ENCODE data around the gene MYORG.

The MYORG gene

GRCh38 chr9:34384368-34385165 lies 7.9 kb upstream of the MYORG start:
- DNase-seq: peak; percentile 8

- no peak for DNase-seq
These were observed 7.2 kb upstream of the MYORG start for GRCh38 chr9:34383904-34384303.

- no peak for DNase-seq
These were observed 6.2 kb upstream of the MYORG start for GRCh38 chr9:34382879-34383278.

GRCh38 chr9:34382054-34382453 lies 5.4 kb upstream of the MYORG start:
- DNase-seq: no peak

GRCh38 chr9:34381323-34381722 lies 4.6 kb upstream of the MYORG start:
- peak; percentile 30 for DNase-seq

GRCh38 chr9:34380511-34381315 lies 4.0 kb upstream of the MYORG start:
- DNase-seq: peak; percentile 88

- peak; percentile 73 for DNase-seq
These were observed 3.4 kb upstream of the MYORG start for GRCh38 chr9:34380034-34380510.

GRCh38 chr9:34379334-34380033 lies 2.8 kb upstream of the MYORG start:
- peak; percentile 89 for DNase-seq

GRCh38 chr9:34378376-34379060 lies 1.8 kb upstream of the MYORG start:
- no peak for DNase-seq

- peak; percentile 80 for DNase-seq
These were observed 677 bp upstream of the MYORG start for GRCh38 chr9:34377404-34377746.

GRCh38 chr9:34375901-34376595 lies 650 bp downstream of the MYORG start:
- peak; percentile 69 for DNase-seq

GRCh38 chr9:34374905-34375552 lies 1.7 kb downstream of the MYORG start:
- DNase-seq: peak; percentile 36

- no peak for DNase-seq
These were observed 2.4 kb downstream of the MYORG start for GRCh38 chr9:34374339-34374738.

- no peak for DNase-seq
These were observed 2.9 kb downstream of the MYORG start for GRCh38 chr9:34373749-34374148.

- no peak for DNase-seq
These were observed 4.2 kb downstream of the MYORG start for GRCh38 chr9:34372467-34373011.

GRCh38 chr9:34371886-34372466 lies 4.7 kb downstream of the MYORG start:
- no peak for DNase-seq

- DNase-seq: no peak
These were observed 5.5 kb downstream of the MYORG start for GRCh38 chr9:34370970-34371880.

- DNase-seq: no peak
These were observed 6.2 kb downstream of the MYORG start for GRCh38 chr9:34370335-34370969.

GRCh38 chr9:34369636-34370035 lies 7.1 kb downstream of the MYORG start:
- DNase-seq: no peak
